Measurements from ENCODE around the gene SMARCAL1. TPM values are rescaled to one million over a fixed set of nuclear protein-coding genes. Genes with fewer than 3 reads are reported as not detected.

Gene SMARCAL1
- total RNA-seq, 1 experiment from 2014 or later: 24.1 TPM

DNA sequence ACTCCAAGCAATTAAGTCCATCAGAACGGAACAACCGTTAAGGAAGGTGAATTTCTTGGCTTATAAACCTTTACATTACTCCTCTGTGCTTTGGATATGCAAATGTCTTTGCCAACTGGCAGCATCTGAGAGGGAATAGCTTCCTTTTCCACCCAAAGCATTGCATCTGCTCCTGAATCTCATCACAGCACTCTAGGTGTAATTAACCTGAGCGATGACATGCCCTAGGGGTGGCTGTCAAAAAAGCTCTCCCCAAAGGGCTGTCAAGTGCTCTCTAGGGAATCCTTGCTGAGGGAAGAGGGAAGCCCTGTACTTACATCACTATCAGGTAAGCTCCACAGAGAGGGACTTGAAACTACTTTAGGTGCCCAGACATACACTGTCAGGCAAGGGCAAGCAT lies 5.5 kb upstream of the SMARCAL1 start:
- no peaks in the 10 kb centered on the region for H3K4me1 ChIP-seq
- no peak overlapping the region for H3K4me3 ChIP-seq (ENCODE audit: low read depth, low read length)
- no TSS peak for BruUV-seq (replicated peaks)
- intact Hi-C loops (cut with micrococcal nuclease; ENCODE audit: unreplicated experiment): no loop called here
- DNase-seq: no peak
- H3K9me3 Mint-ChIP-seq (ENCODE audit: unreplicated experiment): no peaks in the 10 kb centered on the region
- no peaks in the 10 kb centered on the region for H3K4me1 Mint-ChIP-seq (ENCODE audit: low read depth, unreplicated experiment)
- no peaks in the 10 kb centered on the region for H3K27me3 ChIP-seq (replicated peaks; ENCODE audit: control insufficient read depth, insufficient read depth, low read length)
- H3K9me3 ChIP-seq: no peaks in the 10 kb centered on the region
- ChIA-PET POLR2A (no interaction called here), CTCF (no interaction called here)
- no peak for TF ChIP-seq CTCF (IDR thresholded peaks at IDR 0.05; ENCODE audit: insufficient read depth in 1 of 2, low read depth in 1 of 2, low read length in 1 of 2, severe bottlenecking in 1 of 2, unreplicated experiment in 1 of 2)
- no peak overlapping the region for H3K27ac Mint-ChIP-seq (ENCODE audit: unreplicated experiment)
- no peaks in the 10 kb centered on the region for H3K36me3 Mint-ChIP-seq (ENCODE audit: insufficient read depth, unreplicated experiment)
- H3K27me3 Mint-ChIP-seq (ENCODE audit: insufficient read depth, unreplicated experiment): peaks cover 11% of the 10 kb centered on the region
- no peaks in the 10 kb centered on the region for H3K36me3 ChIP-seq (ENCODE audit: control insufficient read depth, insufficient read depth, low read length)
- H3K4me3 Mint-ChIP-seq (ENCODE audit: unreplicated experiment): no peak overlapping the region

DNA sequence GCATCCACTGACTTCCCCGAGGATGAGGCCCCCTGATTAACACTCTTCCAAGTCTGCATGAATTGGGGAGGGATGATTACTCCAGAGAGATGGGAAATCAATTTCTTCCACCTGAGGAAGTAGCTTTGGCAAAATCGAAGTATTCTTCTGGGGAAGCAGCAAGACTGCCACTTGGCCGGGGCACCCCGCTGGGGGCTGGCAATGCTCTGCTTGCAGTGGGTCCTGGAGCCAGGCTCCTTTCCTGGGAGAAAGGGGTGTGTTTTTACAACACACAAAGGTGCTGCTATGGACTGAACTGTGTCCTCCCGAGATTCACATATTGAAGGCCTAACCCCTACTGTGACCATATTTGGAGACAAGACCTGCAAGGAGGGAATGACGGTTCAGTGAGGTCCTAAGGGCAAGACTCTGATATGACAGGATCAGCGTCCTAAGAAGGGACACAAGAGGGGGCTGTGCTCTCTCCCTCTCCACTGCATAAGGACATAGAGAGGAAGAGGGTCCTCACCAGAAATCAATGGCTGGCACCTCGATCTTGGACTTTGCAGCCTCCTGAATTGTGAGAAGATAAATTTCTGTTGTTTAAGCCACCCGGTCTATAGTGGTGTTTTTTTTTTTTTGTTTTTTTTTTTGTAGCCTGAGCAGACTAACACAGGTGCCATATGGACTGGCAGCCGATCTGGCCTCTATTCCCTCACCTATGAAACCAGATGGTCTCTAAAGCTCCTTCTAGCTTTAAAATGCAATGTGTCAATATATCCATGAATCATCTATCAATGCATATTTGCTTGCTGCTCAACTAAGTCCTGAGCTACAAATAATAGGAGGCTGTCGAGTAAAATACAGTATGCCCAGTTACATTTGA lies 3.6 kb upstream of the SMARCAL1 start:
- Mint-ChIP-seq H3K9me3 (ENCODE audit: unreplicated experiment) (no peaks in the 10 kb centered on the region), H3K36me3 (ENCODE audit: insufficient read depth, unreplicated experiment) (peaks cover 5% of the 10 kb centered on the region), H3K27ac (ENCODE audit: unreplicated experiment) (no peak overlapping the region), H3K27me3 (ENCODE audit: insufficient read depth, unreplicated experiment) (peaks cover 11% of the 10 kb centered on the region), H3K4me3 (ENCODE audit: unreplicated experiment) (no peak overlapping the region), H3K4me1 (ENCODE audit: low read depth, unreplicated experiment) (no peaks in the 10 kb centered on the region)
- no peaks in the 10 kb centered on the region for H3K27me3 ChIP-seq (replicated peaks; ENCODE audit: control insufficient read depth, insufficient read depth, low read length)
- no peaks in the 10 kb centered on the region for H3K36me3 ChIP-seq (ENCODE audit: control insufficient read depth, insufficient read depth, low read length)
- POLR2A ChIA-PET: no interaction called here
- H3K4me3 ChIP-seq (ENCODE audit: low read depth, low read length): no peak overlapping the region
- peak in 1 of 2 experiments; percentile 35 for TF ChIP-seq CTCF (IDR thresholded peaks at IDR 0.05; ENCODE audit: insufficient read depth in 1 of 2, low read depth in 1 of 2, low read length in 1 of 2, severe bottlenecking in 1 of 2, unreplicated experiment in 1 of 2)
- intact Hi-C loops (cut with micrococcal nuclease; ENCODE audit: unreplicated experiment): no loop called here
- CTCF ChIA-PET: no interaction called here
- peak in 1 of 2 experiments; percentile 7 for DNase-seq
- BruUV-seq (replicated peaks): no TSS peak
- no peaks in the 10 kb centered on the region for H3K9me3 ChIP-seq
- H3K4me1 ChIP-seq: 0 out of 2 replicates have a peak, but pooled peaks cover 4% of the 10 kb centered on the region

- H3K27me3 Mint-ChIP-seq (ENCODE audit: insufficient read depth, unreplicated experiment): peaks cover 11% of the 10 kb centered on the region
- no peaks in the 10 kb centered on the region for H3K9me3 Mint-ChIP-seq (ENCODE audit: unreplicated experiment)
- no peak for DNase-seq
- intact Hi-C loops (cut with micrococcal nuclease; ENCODE audit: unreplicated experiment): loop anchor here (10.0 kb wide), 1 partner anchor 254 kb away; no protein-coding TSS in a partner anchor
- H3K27ac Mint-ChIP-seq (ENCODE audit: unreplicated experiment): no peak overlapping the region
- peaks cover 5% of the 10 kb centered on the region for H3K36me3 Mint-ChIP-seq (ENCODE audit: insufficient read depth, unreplicated experiment)
- Histone ChIP-seq H3K36me3 (ENCODE audit: control insufficient read depth, insufficient read depth, low read length) (no peaks in the 10 kb centered on the region), H3K27me3 (replicated peaks; ENCODE audit: control insufficient read depth, insufficient read depth, low read length) (no peaks in the 10 kb centered on the region), H3K4me3 (ENCODE audit: low read depth, low read length) (no peak overlapping the region), H3K4me1 (0 out of 2 replicates have a peak, but pooled peaks cover 4% of the 10 kb centered on the region), H3K9me3 (no peaks in the 10 kb centered on the region)
- ChIA-PET CTCF (no interaction called here), POLR2A (no interaction called here)
- H3K4me1 Mint-ChIP-seq (ENCODE audit: low read depth, unreplicated experiment): no peaks in the 10 kb centered on the region
- BruUV-seq (replicated peaks): no TSS peak
- no peak overlapping the region for H3K4me3 Mint-ChIP-seq (ENCODE audit: unreplicated experiment)
- TF ChIP-seq CTCF (IDR thresholded peaks at IDR 0.05; ENCODE audit: insufficient read depth in 1 of 2, low read depth in 1 of 2, low read length in 1 of 2, severe bottlenecking in 1 of 2, unreplicated experiment in 1 of 2): no peak
Measured at GRCh38 chr2:216410550-216410949, 1.7 kb upstream of the SMARCAL1 start.
